ENCODE measurements around the gene SPTB.

DNA sequence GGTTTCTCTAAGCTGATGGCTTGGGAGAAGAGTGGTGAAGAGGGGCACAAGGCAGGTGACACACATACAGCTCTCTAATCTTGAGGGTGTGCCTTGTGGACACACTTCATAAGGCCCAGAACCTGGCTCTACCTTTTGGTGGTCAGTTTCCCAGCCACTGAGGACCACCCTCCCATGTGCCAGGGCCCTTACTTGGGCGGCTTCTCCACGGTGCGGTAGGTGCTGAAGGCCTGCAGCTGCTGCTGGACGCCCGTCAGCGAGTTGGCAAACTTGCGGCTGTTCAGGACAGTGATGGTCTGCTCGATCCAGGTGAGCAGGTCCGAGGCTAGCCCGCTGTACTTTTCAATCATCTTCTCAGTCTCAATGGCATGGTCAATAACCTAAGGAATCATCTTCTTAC lies 80.2 kb downstream of the SPTB start:
- no peak for TF ChIP-seq POLR2A (IDR thresholded peaks at IDR 0.05; ENCODE audit: low read length)
- TF ChIP-seq GATA1 (IDR thresholded peaks at IDR 0.05; ENCODE audit: low read depth, low read length): no peak
